ENCODE results near the gene RNH1. TPM values are rescaled to one million over a fixed set of nuclear protein-coding genes. Genes with fewer than 3 reads are reported as not detected.

Gene RNH1
- total and polyA plus RNA-seq, 3 experiments from 2014 or later, result 118 to 183 (median 125) TPM

DNA sequence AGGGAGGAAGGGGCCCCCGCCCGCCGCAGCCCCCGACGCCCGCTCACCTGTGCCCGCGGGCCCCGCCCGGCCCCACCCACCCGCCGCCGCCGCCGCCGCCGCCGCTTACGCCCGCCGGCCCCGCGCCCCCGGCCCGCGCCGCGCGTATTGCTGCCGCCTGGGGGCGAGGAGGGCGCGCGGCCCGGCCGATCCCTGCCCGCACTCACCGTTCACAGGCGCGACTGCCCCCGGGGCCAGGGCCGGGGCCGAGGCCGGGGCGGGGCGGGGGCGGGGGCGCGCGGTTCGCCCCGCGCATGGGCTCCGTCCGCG lies 28.1 kb upstream of the RNH1 start:
- no peak overlapping the region for H3K27ac Mint-ChIP-seq
- Histone ChIP-seq H3K9me3 (ENCODE audit: low read length) (no peaks in the 10 kb centered on the region), H3K4me1 (ENCODE audit: insufficient read depth, low read length) (peaks cover 37% of the 10 kb centered on the region), H3K36me3 (ENCODE audit: insufficient read depth, low read length) (no peaks in the 10 kb centered on the region), H3K4me3 (ENCODE audit: low read length) (no peak overlapping the region), H3K27me3 (ENCODE audit: insufficient read depth, low read length, poor library complexity, severe bottlenecking) (no peaks in the 10 kb centered on the region), H3K27ac (ENCODE audit: low read depth, low read length) (no peak overlapping the region)
- no peak for DNase-seq
- ChIA-PET CTCF (interaction anchor here (0.8 to 2.8 kb wide), 7 partner anchors 13 to 162 kb away, joined by 3 to 16 read pairs (median 3); partner anchors contain the start of gene PHRF1), POLR2A (interaction anchor here (1.9 to 2.8 kb wide), 4 partner anchors 28 to 161 kb away, joined by 9 to 16 read pairs (median 12); partner anchors contain the start of genes PHRF1, RNH1 and TMEM80)
- H3K9me3 Mint-ChIP-seq, result no peaks in the 10 kb centered on the region
- peak overlapping the region in 1 of 7 donors; percentile 34 for H3K4me3 Mint-ChIP-seq
- peaks cover 0 to 4% of the 10 kb centered on the region in 2 donors for H3K27me3 Mint-ChIP-seq
- H3K4me1 Mint-ChIP-seq, result peaks cover 3 to 32% (median 11%) of the 10 kb centered on the region in 3 donors
- H3K36me3 Mint-ChIP-seq, result peaks cover 0 to 15% (median 0%) of the 10 kb centered on the region in 3 donors

- ChIA-PET CTCF (interaction anchor here (0.6 to 2.8 kb wide), 4 partner anchors 13 to 20 kb away, joined by 3 to 16 read pairs (median 6); no protein-coding TSS in a partner anchor), POLR2A (interaction anchor here (2.4 kb wide), 1 partner anchor 28 kb away, joined by 16 read pairs; the partner anchor contains the start of gene RNH1)
- no peaks in the 10 kb centered on the region for H3K27me3 ChIP-seq (ENCODE audit: insufficient read depth, low read length, poor library complexity, severe bottlenecking)
- peak overlapping the region; percentile 65 for H3K27ac ChIP-seq (ENCODE audit: low read depth, low read length)
- no peaks in the 10 kb centered on the region for H3K9me3 ChIP-seq (ENCODE audit: low read length)
- peak overlapping the region in 2 of 8 donors; percentile 17 to 38 for H3K27ac Mint-ChIP-seq
- peaks cover 3 to 32% (median 11%) of the 10 kb centered on the region in 3 donors for H3K4me1 Mint-ChIP-seq
- peak in 2 of 5 donors; percentile 21 to 59 for DNase-seq
- H3K4me1 ChIP-seq (ENCODE audit: insufficient read depth, low read length), result peaks cover 37% of the 10 kb centered on the region
- no peaks in the 10 kb centered on the region for H3K36me3 ChIP-seq (ENCODE audit: insufficient read depth, low read length)
- H3K9me3 Mint-ChIP-seq, result no peaks in the 10 kb centered on the region
- peak overlapping the region; percentile 64 for H3K4me3 ChIP-seq (ENCODE audit: low read length)
- peak overlapping the region; percentile 58 to 92 (median 70) for H3K4me3 Mint-ChIP-seq
- H3K36me3 Mint-ChIP-seq, result peaks cover 0 to 18% (median 0%) of the 10 kb centered on the region in 3 donors
- peaks cover 0 to 4% of the 10 kb centered on the region in 2 donors for H3K27me3 Mint-ChIP-seq
Observed at GRCh38 chr11:534396-535209, 27.6 kb upstream of the RNH1 start.

GRCh38 chr11:533586-534395 lies 26.7 kb upstream of the RNH1 start:
- H3K36me3 Mint-ChIP-seq, result peaks cover 0 to 18% (median 0%) of the 10 kb centered on the region in 3 donors
- DNase-seq, result no peak
- peaks cover 0 to 4% of the 10 kb centered on the region in 2 donors for H3K27me3 Mint-ChIP-seq
- H3K9me3 ChIP-seq (ENCODE audit: low read length), result no peaks in the 10 kb centered on the region
- peak overlapping the region; percentile 64 for H3K4me3 ChIP-seq (ENCODE audit: low read length)
- no peaks in the 10 kb centered on the region for H3K36me3 ChIP-seq (ENCODE audit: insufficient read depth, low read length)
- POLR2A ChIA-PET, result interaction anchor here (1.4 kb wide), 1 partner anchor 192 kb away, joined by 3 read pairs; no protein-coding TSS in a partner anchor
- peak overlapping the region in 1 of 8 donors; percentile 74 for H3K27ac Mint-ChIP-seq
- H3K4me1 ChIP-seq (ENCODE audit: insufficient read depth, low read length), result peaks cover 37% of the 10 kb centered on the region
- peaks cover 3 to 30% (median 11%) of the 10 kb centered on the region in 3 donors for H3K4me1 Mint-ChIP-seq
- H3K9me3 Mint-ChIP-seq, result no peaks in the 10 kb centered on the region
- peak overlapping the region in 5 of 7 donors; percentile 13 to 77 (median 64) for H3K4me3 Mint-ChIP-seq
- no peak overlapping the region for H3K27ac ChIP-seq (ENCODE audit: low read depth, low read length)
- H3K27me3 ChIP-seq (ENCODE audit: insufficient read depth, low read length, poor library complexity, severe bottlenecking), result no peaks in the 10 kb centered on the region
- CTCF ChIA-PET, result interaction anchor here (0.6 to 0.9 kb wide), 2 partner anchors 21 kb away, joined by 3 read pairs; no protein-coding TSS in a partner anchor

DNA sequence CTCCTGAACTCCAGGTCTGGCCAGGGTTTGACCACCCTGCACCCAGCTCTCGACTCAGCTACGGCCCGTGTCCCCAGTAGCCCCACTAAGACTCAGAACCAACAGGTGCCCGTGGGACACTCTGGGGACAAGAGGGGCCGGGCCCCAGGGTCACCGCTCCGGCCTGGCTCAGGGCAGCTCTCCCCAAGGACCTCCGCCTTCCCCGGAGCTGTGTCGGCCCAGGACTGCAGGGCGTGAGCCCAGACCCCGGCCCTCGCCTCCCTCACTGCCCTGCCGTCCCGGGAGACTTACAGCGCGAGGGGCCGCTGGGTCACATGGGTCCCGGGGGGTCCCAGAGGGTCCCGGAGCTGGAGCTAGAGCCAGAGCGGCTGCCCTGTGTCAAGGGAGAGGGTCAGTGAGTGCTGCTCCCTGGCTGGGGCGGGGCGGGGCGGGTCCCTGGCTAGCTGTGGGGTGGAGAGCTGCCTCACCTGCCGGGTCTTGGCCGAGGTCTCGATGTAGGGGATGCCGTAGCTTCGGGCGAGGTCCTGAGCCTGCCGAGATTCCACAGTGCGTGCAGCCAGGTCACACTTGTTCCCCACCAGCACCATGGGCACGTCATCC lies 26.0 kb upstream of the RNH1 start:
- H3K4me1 ChIP-seq (ENCODE audit: insufficient read depth, low read length), result peaks cover 33% of the 10 kb centered on the region
- POLR2A ChIA-PET, result interaction anchor here (1.4 kb wide), 1 partner anchor 193 kb away, joined by 3 read pairs; no protein-coding TSS in a partner anchor
- H3K4me1 Mint-ChIP-seq, result peaks cover 3 to 23% (median 9%) of the 10 kb centered on the region in 3 donors
- H3K9me3 ChIP-seq (ENCODE audit: low read length), result no peaks in the 10 kb centered on the region
- H3K36me3 ChIP-seq (ENCODE audit: insufficient read depth, low read length), result no peaks in the 10 kb centered on the region
- no peaks in the 10 kb centered on the region for H3K27me3 Mint-ChIP-seq
- peaks cover 0 to 18% (median 0%) of the 10 kb centered on the region in 3 donors for H3K36me3 Mint-ChIP-seq
- no peak overlapping the region for H3K27ac ChIP-seq (ENCODE audit: low read depth, low read length)
- H3K27ac Mint-ChIP-seq, result no peak overlapping the region
- H3K4me3 Mint-ChIP-seq, result peak overlapping the region in 1 of 7 donors; percentile 48
- no peak for DNase-seq
- CTCF ChIA-PET, result interaction anchor here (0.9 kb wide), 1 partner anchor 21 kb away, joined by 3 read pairs; no protein-coding TSS in a partner anchor
- no peak overlapping the region for H3K4me3 ChIP-seq (ENCODE audit: low read length)
- H3K9me3 Mint-ChIP-seq, result no peaks in the 10 kb centered on the region
- H3K27me3 ChIP-seq (ENCODE audit: insufficient read depth, low read length, poor library complexity, severe bottlenecking), result no peaks in the 10 kb centered on the region

DNA sequence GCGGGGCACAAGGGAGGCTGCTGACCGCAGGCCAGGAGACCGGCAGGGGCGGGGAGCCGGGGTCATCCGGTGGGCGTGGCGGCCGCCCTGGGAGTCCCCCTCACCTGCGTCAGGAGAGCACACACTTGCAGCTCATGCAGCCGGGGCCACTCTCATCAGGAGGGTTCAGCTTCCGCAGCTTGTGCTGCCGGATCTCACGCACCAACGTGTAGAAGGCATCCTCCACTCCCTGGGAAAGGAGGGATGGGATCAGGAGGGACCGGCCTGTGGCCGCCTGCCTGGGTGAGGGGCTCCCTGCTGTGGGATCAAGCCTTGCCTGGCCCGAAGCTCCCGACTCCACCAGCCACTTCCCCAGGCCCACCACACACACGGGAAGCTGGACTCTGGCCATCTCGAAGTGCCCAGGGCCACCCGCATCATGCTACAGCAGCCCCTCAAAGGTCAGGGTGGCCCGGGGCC lies 25.5 kb upstream of the RNH1 start:
- ChIA-PET POLR2A (interaction anchor here (1.4 kb wide), 1 partner anchor 194 kb away, joined by 3 read pairs; no protein-coding TSS in a partner anchor), CTCF (interaction anchor here (1.3 kb wide), 1 partner anchor 11 kb away, joined by 4 read pairs; no protein-coding TSS in a partner anchor)
- Histone ChIP-seq H3K4me1 (ENCODE audit: insufficient read depth, low read length) (peaks cover 28% of the 10 kb centered on the region), H3K4me3 (ENCODE audit: low read length) (no peak overlapping the region), H3K27ac (ENCODE audit: low read depth, low read length) (no peak overlapping the region), H3K27me3 (ENCODE audit: insufficient read depth, low read length, poor library complexity, severe bottlenecking) (no peaks in the 10 kb centered on the region), H3K9me3 (ENCODE audit: low read length) (no peaks in the 10 kb centered on the region), H3K36me3 (ENCODE audit: insufficient read depth, low read length) (no peaks in the 10 kb centered on the region)
- H3K9me3 Mint-ChIP-seq, result no peaks in the 10 kb centered on the region
- peak overlapping the region in 2 of 7 donors; percentile 49 to 58 for H3K4me3 Mint-ChIP-seq
- no peaks in the 10 kb centered on the region for H3K27me3 Mint-ChIP-seq
- peaks cover 0 to 18% (median 0%) of the 10 kb centered on the region in 3 donors for H3K36me3 Mint-ChIP-seq
- H3K27ac Mint-ChIP-seq, result no peak overlapping the region
- peaks cover 3 to 18% (median 5%) of the 10 kb centered on the region in 3 donors for H3K4me1 Mint-ChIP-seq
- no peak for DNase-seq

GRCh38 chr11:531919-532526 lies 25.0 kb upstream of the RNH1 start:
- ChIA-PET CTCF (interaction anchor here (1.3 kb wide), 1 partner anchor 11 kb away, joined by 4 read pairs; no protein-coding TSS in a partner anchor), POLR2A (interaction anchor here (1.4 kb wide), 1 partner anchor 194 kb away, joined by 3 read pairs; no protein-coding TSS in a partner anchor)
- H3K27ac Mint-ChIP-seq, result no peak overlapping the region
- H3K4me1 Mint-ChIP-seq, result peaks cover 3 to 13% (median 5%) of the 10 kb centered on the region in 3 donors
- H3K36me3 Mint-ChIP-seq, result peaks cover 0 to 18% (median 0%) of the 10 kb centered on the region in 3 donors
- H3K27me3 ChIP-seq (ENCODE audit: insufficient read depth, low read length, poor library complexity, severe bottlenecking), result no peaks in the 10 kb centered on the region
- H3K27me3 Mint-ChIP-seq, result no peaks in the 10 kb centered on the region
- H3K27ac ChIP-seq (ENCODE audit: low read depth, low read length), result no peak overlapping the region
- no peaks in the 10 kb centered on the region for H3K9me3 Mint-ChIP-seq
- DNase-seq, result no peak
- H3K4me1 ChIP-seq (ENCODE audit: insufficient read depth, low read length), result peaks cover 23% of the 10 kb centered on the region
- H3K4me3 Mint-ChIP-seq, result peak overlapping the region in 3 of 7 donors; percentile 49 to 65 (median 58)
- no peaks in the 10 kb centered on the region for H3K9me3 ChIP-seq (ENCODE audit: low read length)
- no peaks in the 10 kb centered on the region for H3K36me3 ChIP-seq (ENCODE audit: insufficient read depth, low read length)
- H3K4me3 ChIP-seq (ENCODE audit: low read length), result no peak overlapping the region
